HG03097 (cell line): ENCODE results near the gene ATF7.
"Not testable (repeated sequence)": the region's sequence is repeated elsewhere in the genome, so short reads cannot be mapped to it uniquely, and the experiment has no call there.

ENCODE experiments used
- ATAC-seq: cut with Tn5 transposase; IDR thresholded peaks from one replicate; pipeline ENCODE4 v1.9.1; 2021; ENCODE audit not compliant: unreplicated experiment, low FRiP score

Gene ATF7

GRCh38 chr12:53631721-53632120 lies 5.5 kb upstream of the ATF7 start:
- no peak for ATAC-seq

- no peak for ATAC-seq
Measured at GRCh38 chr12:53627919-53628318, 1.7 kb upstream of the ATF7 start.

GRCh38 chr12:53626702-53627169 lies 554 bp upstream of the ATF7 start:
- no peak for ATAC-seq

GRCh38 chr12:53625373-53625945 lies 723 bp downstream of the ATF7 start:
- ATAC-seq: no peak

- ATAC-seq: no peak
Measured at GRCh38 chr12:53624956-53625355, 1.2 kb downstream of the ATF7 start.

GRCh38 chr12:53624458-53624857 lies 1.7 kb downstream of the ATF7 start:
- no peak for ATAC-seq

- no peak for ATAC-seq
Measured at GRCh38 chr12:53623548-53624385, 2.4 kb downstream of the ATF7 start.

GRCh38 chr12:53622724-53623123 lies 3.5 kb downstream of the ATF7 start:
- no peak for ATAC-seq

- ATAC-seq: no peak
Measured at GRCh38 chr12:53618275-53618674, 7.9 kb downstream of the ATF7 start.

GRCh38 chr12:53617700-53618099 lies 8.5 kb downstream of the ATF7 start:
- ATAC-seq: no peak

GRCh38 chr12:53616950-53617349 lies 9.2 kb downstream of the ATF7 start:
- no peak for ATAC-seq

- ATAC-seq: no peak
Measured at GRCh38 chr12:53613821-53614220, 12.4 kb downstream of the ATF7 start.

GRCh38 chr12:53612978-53613377 lies 13.2 kb downstream of the ATF7 start:
- ATAC-seq: no peak

GRCh38 chr12:53611304-53611703 lies 14.9 kb downstream of the ATF7 start:
- no peak for ATAC-seq

GRCh38 chr12:53606688-53607087 lies 19.5 kb downstream of the ATF7 start:
- ATAC-seq: not testable (repeated sequence)

GRCh38 chr12:53604581-53604980 lies 21.6 kb downstream of the ATF7 start:
- ATAC-seq: no peak

GRCh38 chr12:53603804-53604203 lies 22.4 kb downstream of the ATF7 start:
- no peak for ATAC-seq

- ATAC-seq: no peak
Measured at GRCh38 chr12:53603196-53603595, 23.0 kb downstream of the ATF7 start.

GRCh38 chr12:53602176-53602864 lies 23.9 kb downstream of the ATF7 start:
- ATAC-seq: no peak

GRCh38 chr12:53601296-53601847 lies 24.8 kb downstream of the ATF7 start:
- ATAC-seq: no peak
